ENCODE results near the gene APEH. TPM values are rescaled to one million over a fixed set of nuclear protein-coding genes. Genes with fewer than 3 reads are reported as not detected.

APEH gene
- total RNA-seq, 1 donor from 2014 or later: 128 TPM

DNA sequence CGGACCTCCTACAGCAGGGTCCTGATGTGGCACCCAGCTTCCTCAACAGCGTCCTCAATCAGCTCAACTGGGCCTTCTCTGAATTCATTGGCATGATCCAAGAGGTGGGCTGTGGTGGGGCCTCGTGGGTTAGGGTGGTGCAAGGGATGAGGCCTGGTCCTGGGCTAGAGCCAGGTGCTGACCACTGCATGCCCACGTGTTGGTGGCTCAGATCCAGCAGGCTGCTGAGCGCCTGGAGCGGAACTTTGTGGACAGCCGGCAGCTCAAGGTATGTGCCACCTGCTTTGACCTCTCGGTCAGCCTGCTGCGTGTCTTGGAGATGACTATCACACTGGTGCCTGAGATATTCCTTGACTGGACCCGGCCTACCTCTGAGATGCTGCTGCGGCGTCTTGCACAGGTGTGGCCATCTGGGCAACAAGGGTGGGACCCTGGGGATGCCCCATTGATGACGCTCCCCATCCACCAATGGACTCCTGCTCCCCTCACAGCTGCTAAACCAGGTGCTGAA lies 41.5 kb downstream of the APEH start:
- no peak for DNase-seq

DNA sequence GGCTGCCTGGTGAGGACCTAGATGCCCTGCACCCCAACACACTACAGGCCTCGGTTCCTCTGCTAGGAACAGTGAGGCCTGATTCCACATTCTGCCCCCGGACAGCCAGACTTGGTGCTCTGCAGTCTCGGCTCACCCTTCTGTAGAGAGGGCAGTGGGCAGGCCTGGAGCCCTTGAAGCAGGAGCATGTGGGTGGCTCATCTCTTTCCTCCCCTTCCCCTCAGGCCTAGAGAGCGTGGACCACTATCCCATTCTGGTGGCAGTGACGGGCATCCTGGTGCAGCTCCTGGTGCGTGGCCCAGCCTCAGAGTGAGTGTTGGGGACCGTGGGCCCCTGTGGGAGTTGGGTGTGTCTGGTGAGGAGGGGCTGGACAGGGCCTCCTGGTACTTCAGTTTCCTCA lies 42.0 kb downstream of the APEH start:
- DNase-seq: no peak

DNA sequence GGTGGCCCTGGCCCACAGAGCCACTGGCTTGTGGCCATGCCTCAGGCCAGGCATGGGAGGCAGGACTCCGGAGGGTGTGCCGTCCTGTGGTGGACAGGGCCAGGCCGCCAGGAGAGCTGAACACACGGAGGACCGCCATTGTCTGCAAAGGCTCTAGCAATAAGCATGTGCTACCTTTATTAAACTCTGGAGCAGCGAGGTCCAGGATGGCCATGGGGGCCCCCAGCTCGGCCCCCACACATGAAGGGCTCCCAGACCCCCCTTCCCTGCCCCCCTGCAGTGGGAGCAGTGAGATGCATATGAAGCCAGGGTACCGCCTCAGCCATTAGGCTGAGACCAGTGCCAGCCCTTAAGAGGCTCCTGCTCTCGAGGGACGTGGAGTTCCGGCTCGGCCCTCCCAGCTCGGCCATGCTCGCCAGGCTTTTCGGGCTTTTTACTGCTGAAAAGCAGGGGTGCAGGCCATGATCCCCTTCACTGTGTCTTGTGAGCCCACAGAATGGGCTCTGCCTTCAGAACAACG lies 42.6 kb downstream of the APEH start:
- DNase-seq: no peak

DNA sequence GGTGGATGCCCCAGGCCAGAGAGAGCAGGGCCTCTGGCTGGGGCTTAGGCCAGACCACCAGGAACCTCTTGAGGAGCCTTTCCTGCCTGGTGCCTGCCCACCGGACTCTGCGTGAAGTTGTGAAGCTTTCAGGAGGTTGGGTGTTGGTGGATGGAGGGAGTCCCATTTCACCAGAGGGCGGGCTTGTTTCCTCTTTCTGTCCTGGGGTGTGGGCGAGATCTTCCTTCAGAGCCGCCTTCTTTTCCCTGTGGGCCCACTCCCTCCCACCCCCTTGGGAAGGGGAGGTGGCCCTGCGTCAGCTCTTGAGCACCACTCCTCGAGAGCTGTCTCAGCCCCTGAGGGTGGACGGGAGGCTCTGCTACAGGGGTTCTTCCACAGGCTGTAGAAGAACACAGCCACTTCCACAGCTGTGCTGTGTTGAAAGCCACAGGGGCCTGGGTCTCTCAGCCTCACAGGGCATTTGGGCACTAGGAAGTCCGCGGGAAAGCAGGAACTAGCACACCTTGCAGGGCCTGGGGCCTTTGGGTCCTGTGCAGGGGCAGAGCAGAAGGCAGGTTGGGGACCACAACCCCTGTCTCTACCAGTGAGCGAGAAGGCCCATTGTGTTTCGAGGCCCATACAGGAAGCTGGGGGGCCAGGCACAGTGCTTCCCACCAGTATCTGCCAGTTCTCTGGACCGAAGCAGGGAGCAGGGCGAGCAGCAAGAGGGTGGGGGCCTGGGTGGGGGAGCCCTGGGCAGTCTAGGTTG lies 43.2 kb downstream of the APEH start:
- DNase-seq: no peak

DNA sequence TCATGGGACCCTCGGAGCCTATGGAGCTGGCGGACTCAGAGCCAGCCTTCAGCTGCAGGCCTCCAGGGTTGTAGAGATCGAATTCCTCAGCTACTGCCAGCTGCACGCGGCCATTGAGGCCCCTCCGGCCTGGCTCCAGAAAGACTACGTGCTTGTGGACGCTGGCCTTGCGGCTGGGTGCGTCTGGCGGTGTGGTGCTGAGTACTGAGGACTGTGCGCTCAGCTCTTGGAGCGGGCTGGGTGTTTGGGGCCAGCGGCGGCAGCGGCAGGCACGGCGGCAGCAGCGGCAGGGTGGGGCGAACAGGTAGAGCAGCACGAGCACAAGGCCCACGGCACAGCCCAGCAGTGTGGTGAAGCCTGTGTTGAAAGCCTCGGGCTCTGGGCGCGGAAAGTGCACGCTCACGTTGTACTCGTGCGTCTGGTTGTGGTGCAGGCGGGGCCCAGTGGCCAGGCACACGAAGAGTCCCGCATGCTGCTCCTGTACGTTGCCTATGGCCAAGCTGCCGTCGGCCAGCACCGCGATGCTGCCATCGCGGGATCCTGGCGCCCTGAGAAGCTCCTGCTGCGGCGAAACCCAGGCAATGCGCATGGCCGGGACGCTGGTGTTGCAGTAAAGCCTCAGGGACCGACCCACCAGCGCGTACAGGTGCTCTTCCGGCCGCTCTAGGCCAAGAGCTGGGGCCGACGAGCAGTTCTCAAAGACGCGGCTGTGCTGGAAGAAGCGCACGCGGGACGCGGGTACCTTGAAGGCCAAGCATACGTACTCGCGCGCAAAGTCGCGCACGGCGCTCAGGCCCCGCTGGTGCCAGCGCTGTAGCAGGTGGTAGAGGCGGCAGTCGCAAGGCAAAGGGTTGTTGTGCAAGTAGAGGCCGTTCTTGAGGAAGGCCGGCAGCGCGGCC lies 44.1 kb downstream of the APEH start:
- DNase-seq: peak; percentile 37

DNA sequence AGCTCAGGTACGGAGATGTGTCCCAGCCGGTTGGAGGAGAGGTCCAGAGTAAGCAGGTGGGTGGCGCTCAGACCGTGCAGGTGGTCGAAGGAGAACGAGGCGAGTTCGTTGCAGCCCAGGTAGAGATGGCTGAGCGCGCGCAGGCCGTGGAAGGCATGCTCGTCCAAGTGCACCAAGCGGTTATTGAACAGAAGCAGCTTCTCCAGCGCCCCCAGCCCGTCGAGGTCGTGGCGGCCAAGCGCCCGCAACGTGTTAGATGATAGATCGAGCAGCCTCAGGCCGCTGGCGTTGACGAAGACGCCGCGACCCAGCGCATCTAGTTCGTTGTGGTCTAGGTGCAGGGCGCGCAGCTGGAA lies 44.7 kb downstream of the APEH start:
- DNase-seq: peak; percentile 36

GRCh38 chr3:49719214-49719884 lies 45.2 kb downstream of the APEH start, which contains the start of gene AMIGO3:
Gene AMIGO3, minus strand, starts transcription at chr3:49719684. Its CDS starts 219 bp downstream, at chr3:49719465.
- peak; percentile 93 for DNase-seq

GRCh38 chr3:49720855-49721595 lies 46.9 kb downstream of the APEH start:
- no peak for DNase-seq

- DNase-seq: no peak
These were observed 47.4 kb downstream of the APEH start for GRCh38 chr3:49721596-49721895.

DNA sequence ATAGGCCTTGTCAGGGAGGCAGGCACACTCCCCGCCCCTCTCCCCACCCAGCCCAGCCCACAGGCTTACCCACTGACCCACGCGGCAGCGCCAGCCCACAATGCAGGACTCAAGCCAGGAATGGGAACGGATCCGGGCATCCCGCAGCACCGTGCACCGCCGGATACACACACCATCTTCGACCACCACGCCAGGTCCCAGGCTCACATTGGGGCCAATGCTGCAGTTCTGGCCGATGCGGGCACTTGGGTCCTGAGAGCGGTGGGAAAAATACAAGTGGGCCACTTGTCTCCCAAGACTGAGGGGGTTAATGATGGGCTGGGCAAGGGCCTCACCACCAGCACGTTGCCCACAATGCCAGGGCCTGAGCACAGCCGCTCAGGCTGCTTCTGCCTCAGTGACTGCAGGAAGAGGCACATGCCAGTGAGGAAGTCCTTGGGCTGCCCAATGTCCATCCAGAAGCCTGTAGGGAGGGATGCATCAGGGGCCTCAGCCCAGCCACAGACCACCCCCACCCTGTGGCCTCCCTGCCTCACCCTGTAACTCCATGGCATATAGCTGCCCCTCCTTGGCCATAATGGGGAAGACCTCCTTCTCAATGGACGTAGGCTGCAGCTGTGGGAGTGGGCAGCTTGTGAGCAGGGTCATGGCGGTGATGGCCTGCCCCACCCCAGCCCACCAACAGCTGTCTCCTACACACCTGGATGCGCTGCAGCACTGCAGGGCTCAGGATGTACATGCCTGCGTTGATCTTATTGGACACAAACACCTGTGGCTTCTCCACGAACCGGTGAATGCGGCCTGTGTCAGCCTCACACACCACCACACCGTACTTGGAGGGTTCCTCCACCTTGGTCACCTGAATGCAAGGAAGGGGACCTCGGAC lies 48.0 kb downstream of the APEH start:
- DNase-seq: no peak

- DNase-seq: no peak
These were observed 48.7 kb downstream of the APEH start for GRCh38 chr3:49722896-49723295.

- peak; percentile 71 for DNase-seq
These were observed 49.1 kb downstream of the APEH start for GRCh38 chr3:49723296-49723627.

DNA sequence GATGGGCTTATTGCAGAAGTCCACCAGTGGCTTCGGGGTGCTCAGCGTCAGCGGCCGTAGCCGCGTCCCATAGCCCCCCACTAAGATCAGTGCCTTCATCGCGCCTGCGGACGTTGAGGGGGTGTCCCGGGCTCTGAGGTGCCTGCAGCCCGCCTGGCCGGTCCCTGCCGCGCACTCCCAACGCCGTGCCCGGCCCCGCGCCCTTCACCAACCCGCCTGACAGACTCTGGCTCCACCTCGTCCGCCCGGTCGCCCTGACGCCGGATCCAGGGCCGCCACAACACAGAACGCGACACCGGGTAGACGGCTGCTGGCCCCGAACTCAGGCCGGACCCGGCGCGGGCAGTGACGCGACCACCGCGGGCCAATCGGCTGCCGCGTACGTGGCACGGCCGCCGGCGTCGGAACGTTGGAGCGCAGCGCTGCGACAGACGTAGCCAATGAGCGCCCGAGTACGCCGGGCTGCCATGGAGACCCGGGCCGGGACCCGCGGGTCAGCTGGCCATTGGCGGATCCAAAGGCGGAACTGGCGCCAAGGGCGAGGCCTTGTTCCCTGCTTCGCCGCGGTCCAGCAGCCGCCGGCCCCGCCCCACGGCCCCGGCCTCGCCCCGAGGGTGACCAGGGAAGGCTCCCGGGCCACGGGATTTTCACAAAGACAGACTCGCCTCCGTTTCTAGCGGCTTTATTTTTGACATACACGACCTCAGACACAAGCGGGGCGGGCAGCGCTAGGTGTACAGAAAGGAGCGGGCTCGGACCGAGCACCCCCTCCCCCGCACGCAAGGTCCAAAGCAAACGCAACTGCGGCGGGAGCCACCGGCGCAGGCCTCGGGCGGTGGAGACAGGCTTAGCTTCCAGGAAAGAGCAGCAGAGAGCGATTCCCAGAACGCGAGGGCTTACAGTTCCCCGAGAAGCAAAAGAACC lies 49.7 kb downstream of the APEH start, which contains the start of gene GMPPB:
Gene GMPPB (minus strand): TSS at position 324 of the 924 bp plus-strand sequence. CDS start 225 bp downstream, at position 99.
- peak; percentile 98 for DNase-seq

DNA sequence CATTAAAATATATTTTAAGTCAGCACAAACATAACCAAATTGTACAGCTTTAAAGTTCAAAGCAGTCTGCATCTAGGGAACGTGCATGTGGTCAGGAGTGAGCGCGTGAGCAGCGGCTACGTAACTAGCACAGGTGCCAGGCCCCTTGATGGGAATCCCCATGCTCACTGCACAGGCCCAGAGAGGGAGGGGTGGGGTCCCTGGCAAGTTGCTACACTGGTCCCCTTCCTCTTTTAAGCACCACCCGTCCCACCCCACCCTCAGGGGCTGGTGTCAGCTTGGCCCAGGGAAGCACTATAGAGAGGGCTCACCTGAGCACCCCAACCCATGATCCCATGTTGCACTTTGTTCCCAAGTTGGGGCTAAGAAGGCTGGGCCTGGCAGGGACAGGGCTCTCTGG lies 50.4 kb downstream of the APEH start:
- DNase-seq: peak; percentile 39

DNA sequence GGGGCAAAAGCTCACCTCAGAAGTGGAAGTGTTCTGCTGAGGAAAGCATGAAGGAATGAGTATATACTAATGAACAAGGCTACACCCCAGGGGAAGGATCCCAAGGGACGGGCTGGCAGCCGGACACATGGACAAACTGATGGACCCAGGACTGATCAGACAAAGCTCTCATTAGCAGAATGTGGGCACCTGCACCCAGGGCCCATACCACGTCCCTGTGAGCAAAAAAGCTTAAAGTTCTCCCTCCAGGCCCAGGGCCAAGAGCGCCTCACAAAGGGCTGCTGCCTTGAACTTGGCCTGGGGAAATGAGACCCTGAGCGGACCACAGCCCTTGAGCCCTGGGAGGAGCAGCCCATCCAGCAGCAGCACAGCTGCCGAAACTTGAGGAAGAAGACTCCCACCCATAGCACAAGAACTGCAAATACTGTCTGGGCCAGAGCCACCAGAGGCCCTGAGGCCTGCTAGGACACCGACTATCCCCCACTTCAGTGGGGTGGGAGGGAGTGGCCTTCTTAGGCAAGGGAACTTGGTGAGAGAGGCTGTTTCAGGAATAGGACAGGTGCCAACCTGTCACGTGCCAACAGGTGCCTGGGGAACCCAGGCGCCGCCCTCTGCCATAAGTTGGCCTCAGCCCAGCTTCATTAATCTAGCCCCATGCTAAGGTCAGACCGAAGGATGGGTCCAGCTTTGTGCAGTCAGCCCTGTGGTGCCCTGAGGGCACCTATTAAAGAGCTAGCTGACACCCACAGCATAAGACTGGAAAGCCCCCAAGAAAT lies 51.9 kb downstream of the APEH start:
- no peak for DNase-seq

GRCh38 chr3:49727154-49727923 lies 53.2 kb downstream of the APEH start:
- no peak for DNase-seq

DNA sequence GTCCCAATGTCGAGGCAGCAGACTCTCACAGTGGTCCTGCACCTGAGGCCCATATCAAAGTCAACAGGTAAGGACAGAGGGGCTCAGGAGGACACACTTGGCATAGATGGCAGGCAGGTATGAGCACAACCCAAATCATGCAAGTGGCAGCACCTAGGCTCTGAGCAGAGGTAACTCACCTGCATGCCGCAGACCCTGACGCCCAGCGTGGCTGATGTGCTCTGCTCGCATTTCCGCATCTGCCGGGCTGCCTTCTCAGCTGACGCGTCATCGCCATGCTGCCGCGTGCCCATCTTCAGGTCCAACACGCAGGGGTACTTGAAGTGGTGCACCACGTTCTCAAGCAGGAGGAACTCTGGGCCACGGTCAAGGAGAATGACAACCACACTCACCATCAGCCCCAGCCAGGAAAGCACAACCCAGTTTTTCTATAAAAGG lies 53.8 kb downstream of the APEH start:
- DNase-seq: no peak

GRCh38 chr3:49729966-49730609 lies 55.9 kb downstream of the APEH start:
- no peak for DNase-seq

Data from dermis blood vessel endothelial cell (primary cell).